Endothelial cell (in vitro differentiated cells): ENCODE results near the gene TCOF1. TPM values are rescaled to one million over a fixed set of nuclear protein-coding genes. Genes with fewer than 3 reads are reported as not detected.

Experiments
- DNase-seq: peaks from one replicate; pipeline ENCODE4 v3.0.0; 2021; ENCODE audit warnings: low spot score
- H3K27ac Mint-ChIP-seq: one replicate; pipeline ENCODE4 v1.8.0; 2021; ENCODE audit warnings: mixed read lengths, inconsistent platforms; ENCODE audit not compliant: unreplicated experiment
- H3K27me3 Mint-ChIP-seq: one replicate; pipeline ENCODE4 v1.8.0; 2021; ENCODE audit warnings: mild to moderate bottlenecking, moderate library complexity, mixed read lengths, inconsistent platforms; ENCODE audit not compliant: unreplicated experiment
- H3K36me3 Mint-ChIP-seq: one replicate; pipeline ENCODE4 v1.8.0; 2021; ENCODE audit warnings: mild to moderate bottlenecking, low read depth, mixed read lengths, inconsistent platforms; ENCODE audit not compliant: unreplicated experiment
- H3K4me1 Mint-ChIP-seq: one replicate; pipeline ENCODE4 v1.8.0; 2021; ENCODE audit warnings: mild to moderate bottlenecking, mixed read lengths, inconsistent platforms; ENCODE audit not compliant: unreplicated experiment
- H3K4me3 Mint-ChIP-seq: one replicate; pipeline ENCODE4 v1.8.0; 2021; ENCODE audit warnings: mild to moderate bottlenecking, mixed read lengths, inconsistent platforms; ENCODE audit not compliant: unreplicated experiment
- H3K9me3 Mint-ChIP-seq: one replicate; pipeline ENCODE4 v1.8.0; 2021; ENCODE audit warnings: mixed read lengths, inconsistent platforms; ENCODE audit not compliant: unreplicated experiment
- total RNA-seq: library from RNA; stranded (reverse); fragmentation: NEBNext Ultra II Directional; extraction: Animal tissue kit (Norgen Biotek cat#: 25700); gene quantifications from one replicate; pipeline ENCODE4 v1.2.1, GENCODE V29; 2021; ENCODE audit not compliant: unreplicated experiment
- TF ChIP-seq, protein P1 (sequence below): fragments of 200-600 bp; sonication (generic); IDR thresholded peaks from one replicate; pipeline ENCODE4 v1.5.0; 2021; ENCODE audit warnings: antibody characterized with exemption; ENCODE audit not compliant: unreplicated experiment

TCOF1 gene
- total RNA-seq, 1 donor from 2014 or later = 41.5 TPM

DNA sequence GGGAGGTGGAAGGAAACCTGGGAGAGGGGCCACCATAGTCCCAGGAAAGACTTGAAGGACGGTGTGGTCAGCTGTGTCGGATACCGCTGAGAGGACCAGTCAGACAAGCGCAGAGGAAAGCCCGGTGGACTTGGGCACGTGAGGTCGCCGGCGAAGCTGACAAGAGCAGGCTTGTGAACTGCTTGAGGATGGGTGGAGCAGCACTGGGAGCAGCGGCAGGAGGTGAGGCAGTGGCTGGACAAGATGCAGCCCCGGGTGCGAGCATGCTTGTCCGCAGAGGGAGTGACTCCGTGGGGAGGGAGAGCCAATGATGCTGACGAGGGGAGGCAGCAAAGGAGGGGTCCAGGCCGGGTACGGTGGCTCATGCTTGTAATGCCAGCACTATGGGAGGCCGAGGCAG is 73.6 kb downstream of the TCOF1 start:
- Mint-ChIP-seq H3K27me3 (peaks cover 7% of the 10 kb centered on the region), H3K27ac (no peak overlapping the region), H3K9me3 (no peaks in the 10 kb centered on the region), H3K4me1 (peaks cover 3% of the 10 kb centered on the region), H3K36me3 (peaks cover 9% of the 10 kb centered on the region), H3K4me3 (no peak overlapping the region)
- TF ChIP-seq, protein P1, sequence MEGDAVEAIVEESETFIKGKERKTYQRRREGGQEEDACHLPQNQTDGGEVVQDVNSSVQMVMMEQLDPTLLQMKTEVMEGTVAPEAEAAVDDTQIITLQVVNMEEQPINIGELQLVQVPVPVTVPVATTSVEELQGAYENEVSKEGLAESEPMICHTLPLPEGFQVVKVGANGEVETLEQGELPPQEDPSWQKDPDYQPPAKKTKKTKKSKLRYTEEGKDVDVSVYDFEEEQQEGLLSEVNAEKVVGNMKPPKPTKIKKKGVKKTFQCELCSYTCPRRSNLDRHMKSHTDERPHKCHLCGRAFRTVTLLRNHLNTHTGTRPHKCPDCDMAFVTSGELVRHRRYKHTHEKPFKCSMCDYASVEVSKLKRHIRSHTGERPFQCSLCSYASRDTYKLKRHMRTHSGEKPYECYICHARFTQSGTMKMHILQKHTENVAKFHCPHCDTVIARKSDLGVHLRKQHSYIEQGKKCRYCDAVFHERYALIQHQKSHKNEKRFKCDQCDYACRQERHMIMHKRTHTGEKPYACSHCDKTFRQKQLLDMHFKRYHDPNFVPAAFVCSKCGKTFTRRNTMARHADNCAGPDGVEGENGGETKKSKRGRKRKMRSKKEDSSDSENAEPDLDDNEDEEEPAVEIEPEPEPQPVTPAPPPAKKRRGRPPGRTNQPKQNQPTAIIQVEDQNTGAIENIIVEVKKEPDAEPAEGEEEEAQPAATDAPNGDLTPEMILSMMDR = no peak
- DNase-seq = no peak

DNA sequence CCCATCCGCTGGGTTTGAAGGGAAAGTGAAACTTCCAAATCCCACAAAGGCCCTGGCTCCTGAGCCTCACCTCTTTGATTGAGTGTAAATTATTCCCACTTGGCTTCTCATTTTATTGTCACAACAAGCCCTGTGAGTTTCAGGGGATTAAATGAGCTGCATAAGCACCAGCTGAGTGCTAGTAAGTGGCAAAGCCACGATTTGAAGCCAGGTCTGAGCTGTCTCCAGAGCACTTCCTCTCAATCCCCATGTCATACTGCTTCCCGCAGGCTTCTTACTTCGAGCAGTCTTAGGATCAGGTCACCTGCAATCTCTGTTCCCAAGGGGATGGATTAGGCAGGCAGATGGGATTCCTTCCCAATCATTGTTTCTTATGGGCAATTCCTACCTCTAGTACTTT is 74.1 kb downstream of the TCOF1 start:
- no peak for DNase-seq
- Mint-ChIP-seq H3K27me3 (peaks cover 7% of the 10 kb centered on the region), H3K36me3 (peaks cover 9% of the 10 kb centered on the region), H3K4me1 (peaks cover 3% of the 10 kb centered on the region), H3K4me3 (no peak overlapping the region), H3K27ac (no peak overlapping the region), H3K9me3 (no peaks in the 10 kb centered on the region)
- TF ChIP-seq, protein P1 = no peak

DNA sequence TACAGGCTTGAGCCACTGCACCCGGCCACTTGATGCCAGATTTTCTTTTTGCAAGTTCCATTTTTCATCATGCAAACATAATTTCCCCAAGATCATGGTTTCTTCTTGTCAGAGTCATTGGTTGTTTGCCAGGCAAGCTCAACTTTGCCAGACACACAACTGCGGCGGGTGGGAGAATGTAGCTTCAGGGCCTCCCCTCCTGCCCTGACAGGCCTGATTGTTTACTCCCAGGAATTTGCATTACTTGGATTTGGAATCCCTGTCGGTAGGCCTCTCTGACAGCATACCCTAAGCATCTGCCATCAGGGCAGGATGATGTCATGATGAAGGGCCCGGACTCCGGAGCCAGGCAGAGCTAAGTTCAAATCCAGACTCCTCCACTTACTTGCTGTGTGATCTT is 77.0 kb downstream of the TCOF1 start:
- peaks cover 4% of the 10 kb centered on the region for H3K36me3 Mint-ChIP-seq
- TF ChIP-seq, protein P1 = no peak
- H3K27ac Mint-ChIP-seq = no peak overlapping the region
- DNase-seq = no peak
- H3K27me3 Mint-ChIP-seq = peaks cover 7% of the 10 kb centered on the region
- no peak overlapping the region for H3K4me3 Mint-ChIP-seq
- H3K4me1 Mint-ChIP-seq = peaks cover 19% of the 10 kb centered on the region
- no peaks in the 10 kb centered on the region for H3K9me3 Mint-ChIP-seq

DNA sequence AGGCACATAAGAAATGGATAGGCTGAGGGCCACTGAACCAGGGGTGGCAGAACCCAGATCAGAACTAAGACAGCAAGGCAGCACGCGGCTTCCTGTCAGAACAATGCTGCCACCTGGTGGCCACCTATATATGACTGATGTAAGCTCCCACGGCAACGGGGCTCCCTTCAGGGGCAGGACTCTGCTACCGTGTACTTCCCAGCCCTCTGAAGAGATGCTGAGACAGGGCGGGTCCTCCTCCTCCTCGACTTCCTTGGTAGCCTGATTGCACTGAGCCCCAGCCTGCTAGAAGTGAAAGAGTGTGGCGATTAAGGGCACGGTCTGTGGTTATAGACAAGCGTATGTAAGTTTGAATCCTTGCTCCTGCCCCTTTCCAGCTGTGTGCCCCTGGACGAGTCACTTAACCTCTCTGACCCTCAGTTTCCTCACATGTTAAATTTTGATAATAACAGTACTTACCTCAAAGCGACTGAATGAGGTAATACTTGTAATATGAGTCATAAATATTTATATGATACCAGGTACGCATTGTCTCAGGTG is 78.7 kb downstream of the TCOF1 start:
- peak; percentile 89 for DNase-seq
- peaks cover 32% of the 10 kb centered on the region for H3K4me1 Mint-ChIP-seq
- H3K9me3 Mint-ChIP-seq = no peaks in the 10 kb centered on the region
- no peak overlapping the region for H3K4me3 Mint-ChIP-seq
- H3K27me3 Mint-ChIP-seq = peaks cover 3% of the 10 kb centered on the region
- no peak overlapping the region for H3K27ac Mint-ChIP-seq
- TF ChIP-seq, protein P1 = peak; percentile 92
- peaks cover 3% of the 10 kb centered on the region for H3K36me3 Mint-ChIP-seq

DNA sequence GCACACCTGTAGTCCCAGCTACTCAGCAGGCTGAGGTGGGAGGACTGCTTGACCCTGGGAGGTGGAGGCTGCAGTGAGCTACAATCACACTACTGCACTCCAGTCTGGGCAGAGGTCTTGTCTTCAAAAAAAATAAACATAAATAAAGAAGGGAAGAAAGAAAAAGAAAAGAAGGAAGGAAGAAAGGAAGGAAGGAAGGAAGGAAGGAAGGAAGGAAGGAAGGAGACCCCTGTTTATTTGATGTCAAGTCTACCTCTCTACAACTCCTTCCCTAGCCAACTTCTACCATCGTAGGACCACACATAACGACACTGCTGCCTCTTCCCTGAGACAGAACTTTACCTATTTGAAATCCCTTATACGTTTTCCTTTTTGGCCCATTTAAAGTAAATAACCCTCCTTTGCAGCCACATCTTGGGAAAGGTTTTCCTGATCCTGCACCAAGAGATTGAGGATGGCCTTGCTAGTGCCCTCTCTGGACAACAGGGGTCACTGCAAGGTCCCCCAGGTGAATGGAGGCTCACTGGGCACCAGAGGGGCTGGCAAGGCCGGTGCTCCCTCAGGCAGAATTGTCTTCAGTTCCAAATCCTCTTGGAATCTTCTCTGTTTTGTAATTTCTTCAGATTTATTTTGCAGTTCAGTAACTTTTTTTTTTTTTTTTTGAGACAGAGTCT is 81.5 kb downstream of the TCOF1 start:
- DNase-seq = peak; percentile 39
- H3K4me1 Mint-ChIP-seq = peaks cover 48% of the 10 kb centered on the region
- H3K27me3 Mint-ChIP-seq = peaks cover 1% of the 10 kb centered on the region
- H3K27ac Mint-ChIP-seq = no peak overlapping the region
- H3K36me3 Mint-ChIP-seq = peaks cover 15% of the 10 kb centered on the region
- TF ChIP-seq, protein P1 = no peak
- no peak overlapping the region for H3K4me3 Mint-ChIP-seq
- H3K9me3 Mint-ChIP-seq = no peaks in the 10 kb centered on the region
